Measurements from ENCODE around the gene PTPRM. TPM values are rescaled to one million over a fixed set of nuclear protein-coding genes. Genes with fewer than 3 reads are reported as not detected.

Gene PTPRM
- total and polyA plus RNA-seq, 2 of the 4 experiments (the other 2 are of a cell fraction) = 28.3 to 51.2 TPM

- dilution Hi-C loops (cut with HindIII; ENCODE audit: low sequenced_read_pairs, unreplicated experiment) (no loop called here), in situ Hi-C loops (cut with MboI; ENCODE audit: low sequenced_read_pairs) (loop anchor here (25.0 kb wide), 1 partner anchor 333 kb away; no protein-coding TSS in a partner anchor), intact Hi-C loops (cut with micrococcal nuclease) (loop anchor here (5.0 to 10.0 kb wide), 3 partner anchors 38 to 1038 kb away; no protein-coding TSS in a partner anchor)
- 0 out of 2 replicates have a peak, but pooled peaks cover 2% of the 10 kb centered on the region for H3K9me3 ChIP-seq (ENCODE audit: control insufficient read depth, insufficient read depth, low read length)
- peaks cover 15% of the 10 kb centered on the region for H3K9me1 ChIP-seq (ENCODE audit: insufficient read depth, low read length)
- H3K4me3 ChIP-seq (ENCODE audit: insufficient read depth, low read depth, low read length) = no peak overlapping the region
- no peak overlapping the region; a peak in 1 of 4 replicates for H4K8ac ChIP-seq (ENCODE audit: low read depth in 2 of 2, low read length in 2 of 2)
- ChIA-PET POLR2A (ENCODE audit: unreplicated experiment) (no interaction called here), CTCF (interaction anchor here (1.2 kb wide), 1 partner anchor 23 kb away, joined by 3 read pairs; no protein-coding TSS in a partner anchor)
- no peak overlapping the region for H3K23ac ChIP-seq (ENCODE audit: low read depth, low read length)
- no peaks in the 10 kb centered on the region for H3K36me3 ChIP-seq (ENCODE audit: control insufficient read depth, insufficient read depth, low read length)
- no peak overlapping the region for H4K5ac ChIP-seq (ENCODE audit: low read depth, low read length)
- ATAC-seq (ENCODE audit: low read depth) (no peak), DNase-seq (peak; percentile 31)
- peak overlapping the region; percentile 63; the same call in 1 of the 3 replicates for H2BK15ac ChIP-seq (ENCODE audit: low read depth, low read length)
- H4K91ac ChIP-seq (ENCODE audit: insufficient read depth, low read depth, low read length) = peak overlapping the region; percentile 48; the same call in 1 of the 2 replicates
- H2AFZ ChIP-seq (replicated peaks; ENCODE audit: low read length, poor library complexity) = no peak overlapping the region
- H3K27me3 ChIP-seq (ENCODE audit: control insufficient read depth, insufficient read depth, low read length) = no peaks in the 10 kb centered on the region
- no peak overlapping the region for H3K4ac ChIP-seq (ENCODE audit: low read depth, low read length)
- H3K4me1 ChIP-seq (ENCODE audit: control insufficient read depth, insufficient read depth, low read length) = peaks cover 26% of the 10 kb centered on the region
- H3K14ac ChIP-seq (replicated peaks; ENCODE audit: low read depth, low read length) = peak overlapping the region; percentile 38; the same call in 1 of the 2 replicates
- peaks cover 4% of the 10 kb centered on the region; the same call in 1 of the 2 replicates for H4K20me1 ChIP-seq (ENCODE audit: insufficient read depth, low read length)
- H3K27ac ChIP-seq (ENCODE audit: insufficient read depth, low read length) = no peak overlapping the region
- no peak overlapping the region for H2AK9ac ChIP-seq (replicated peaks; ENCODE audit: low read depth, low read length, poor library complexity)
- peak overlapping the region; percentile 28; the same call in 1 of the 2 replicates for H2BK20ac ChIP-seq (ENCODE audit: low read depth, low read length)
- no peak overlapping the region for H2AK5ac ChIP-seq (ENCODE audit: low read depth, low read length)
- H3K18ac ChIP-seq (ENCODE audit: low read depth, low read length) = peak overlapping the region; percentile 81; the same call in 1 of the 2 replicates
- H3K56ac ChIP-seq (ENCODE audit: extremely low read depth, insufficient read depth, low read length) = no peak overlapping the region
- peak overlapping the region; percentile 53 for H2BK120ac ChIP-seq (ENCODE audit: low read depth, low read length)
- WGBS, 2 experiments (ENCODE audit: extremely low coverage in 2 of 2, insufficient read length in 1 of 2) = no CpG with 5 or more reads among the region's 3 CpGs
- BruUV-seq (replicated peaks) = no TSS peak
- no peak overlapping the region for H2BK5ac ChIP-seq (ENCODE audit: low read depth, low read length, poor library complexity, severe bottlenecking)
- no peak overlapping the region; the same call in 1 of the 2 replicates for H3K4me2 ChIP-seq (ENCODE audit: low read depth, low read length)
- peaks cover 13 to 73% of the 10 kb centered on the region in 2 experiments for H3K79me1 ChIP-seq (ENCODE audit: low read depth in 1 of 2, low read length in 2 of 2)
- H3K9ac ChIP-seq (ENCODE audit: low read depth, low read length) = no peak overlapping the region
- TF ChIP-seq SMC3 (IDR thresholded peaks at IDR 0.05; ENCODE audit: low read depth, low read length) (no peak), CHD1 (IDR thresholded peaks at IDR 0.05; ENCODE audit: low read depth, low read length) (no peak), CEBPB (IDR thresholded peaks at IDR 0.05; ENCODE audit: low read depth, low read length) (no peak), MAFK (IDR thresholded peaks at IDR 0.05; ENCODE audit: low read depth, low read length) (no peak), MAZ (IDR thresholded peaks at IDR 0.05; ENCODE audit: borderline replicate concordance, low read depth, low read length) (no peak), RFX5 (IDR thresholded peaks at IDR 0.05; ENCODE audit: low read depth, low read length) (no peak), POLR2A (IDR thresholded peaks at IDR 0.05; ENCODE audit: low read depth, low read length) (no peak), RCOR1 (IDR thresholded peaks at IDR 0.05; ENCODE audit: insufficient replicate concordance, low read length) (no peak), RAD21 (IDR thresholded peaks at IDR 0.05; ENCODE audit: low read length) (no peak), BHLHE40 (IDR thresholded peaks at IDR 0.05; ENCODE audit: low read depth, low read length) (no peak), NFE2L2 (IDR thresholded peaks at IDR 0.05; ENCODE audit: low read depth, low read length) (no peak), MXI1 (IDR thresholded peaks at IDR 0.05; ENCODE audit: borderline replicate concordance, low read depth, low read length) (no peak), CTCF (conservative IDR thresholded peaks at IDR 0.05; ENCODE audit: low read depth, low read length) (no peak)
- TF ChIP-seq, protein P1, sequence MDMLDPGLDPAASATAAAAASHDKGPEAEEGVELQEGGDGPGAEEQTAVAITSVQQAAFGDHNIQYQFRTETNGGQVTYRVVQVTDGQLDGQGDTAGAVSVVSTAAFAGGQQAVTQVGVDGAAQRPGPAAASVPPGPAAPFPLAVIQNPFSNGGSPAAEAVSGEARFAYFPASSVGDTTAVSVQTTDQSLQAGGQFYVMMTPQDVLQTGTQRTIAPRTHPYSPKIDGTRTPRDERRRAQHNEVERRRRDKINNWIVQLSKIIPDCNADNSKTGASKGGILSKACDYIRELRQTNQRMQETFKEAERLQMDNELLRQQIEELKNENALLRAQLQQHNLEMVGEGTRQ (IDR thresholded peaks at IDR 0.05; ENCODE audit: low read depth, low read length) = no peak
Measured at GRCh38 chr18:7579176-7579917, 12.2 kb downstream of the PTPRM start.
